OCI-LY1 (cell line): ENCODE data around the gene LARGE2.

Experiments
- H2AFZ ChIP-seq: fragments of 200-600 bp; sonication (generic), shearing (Covaris generic); 2 replicates; pipeline ENCODE4 v1.6.0; 2014; ENCODE audit warnings: antibody characterized with exemption, mild to moderate bottlenecking, low read length
- H3F3A ChIP-seq: fragments of 200-600 bp; sonication (generic), shearing (Covaris generic); 2 replicates; pipeline ENCODE4 v1.6.0; 2014; ENCODE audit warnings: mild to moderate bottlenecking, antibody characterized with exemption, low read length, moderate library complexity; ENCODE audit not compliant: insufficient read depth
- H3K27ac ChIP-seq: fragments of 200-600 bp; sonication (generic); 2 replicates; pipeline ENCODE4 v1.5.1; 2014; ENCODE audit warnings: low read length, mixed run types, mild to moderate bottlenecking, low read depth; ENCODE audit not compliant: poor library complexity, severe bottlenecking
- H3K27me3 ChIP-seq: fragments of 200-600 bp; sonication (generic); 2 replicates; pipeline ENCODE4 v1.6.0; 2014; ENCODE audit warnings: antibody characterized with exemption, mild to moderate bottlenecking, low read length, moderate library complexity; ENCODE audit not compliant: insufficient read depth
- H3K36me3 ChIP-seq: fragments of 200-600 bp; sonication (generic); 2 replicates; pipeline ENCODE4 v1.6.1; 2014; ENCODE audit warnings: mild to moderate bottlenecking, antibody characterized with exemption, low read length, moderate library complexity, mixed read lengths; ENCODE audit not compliant: insufficient read depth
- H3K4me1 ChIP-seq: fragments of 200-600 bp; sonication (generic); 2 replicates; pipeline ENCODE4 v1.5.1; 2014; ENCODE audit warnings: mild to moderate bottlenecking, low read length, moderate library complexity; ENCODE audit not compliant: insufficient read depth, severe bottlenecking
- H3K4me2 ChIP-seq: fragments of 200-600 bp; sonication (generic), shearing (Covaris generic); 2 replicates; pipeline ENCODE4 v1.6.1; 2014; ENCODE audit warnings: low read length
- H3K4me3 ChIP-seq: fragments of 200-600 bp; sonication (generic); 2 replicates; pipeline ENCODE4 v1.5.1; 2014; ENCODE audit warnings: low read length, low read depth, mild to moderate bottlenecking, mixed read lengths; ENCODE audit not compliant: poor library complexity, severe bottlenecking
- H3K79me2 ChIP-seq: fragments of 200-600 bp; shearing (Covaris generic); 2 replicates; pipeline ENCODE4 v1.6.1; 2016; ENCODE audit warnings: mixed run types, low read length, mixed read lengths; ENCODE audit not compliant: insufficient read depth
- H3K9ac ChIP-seq: fragments of 200-600 bp; sonication (generic), shearing (Covaris generic); 2 replicates; pipeline ENCODE4 v1.6.1; 2014; ENCODE audit warnings: mild to moderate bottlenecking, low read length, mixed read lengths
- H3K9me2 ChIP-seq: fragments of 200-600 bp; sonication (generic), shearing (Covaris generic); 2 replicates; pipeline ENCODE4 v1.6.1; 2014; ENCODE audit warnings: low read depth, mild to moderate bottlenecking, low read length, mixed read lengths
- H3K9me3 ChIP-seq: fragments of 200-600 bp; shearing (Covaris generic); 2 replicates; pipeline ENCODE4 v1.6.1; 2014; ENCODE audit warnings: low read length, mixed read lengths
- H4K20me1 ChIP-seq: fragments of 200-600 bp; sonication (generic), shearing (Covaris generic); 2 replicates; pipeline ENCODE4 v1.6.0; 2016; ENCODE audit warnings: mild to moderate bottlenecking, low read length; ENCODE audit not compliant: insufficient read depth
- CTCF ChIP-seq: fragments of 200-600 bp; sonication (generic), shearing (Covaris generic); IDR thresholded peaks from 2 replicates; pipeline ENCODE4 v1.5.1; 2017; ENCODE audit warnings: mild to moderate bottlenecking, antibody characterized with exemption, low read length, moderate library complexity, mixed read lengths
- EZH2 ChIP-seq: fragments of 200-600 bp; sonication (generic), shearing (Covaris generic); IDR thresholded peaks from 2 replicates; pipeline ENCODE4 v1.8.0; 2017; ENCODE audit warnings: borderline replicate concordance, mixed run types, mild to moderate bottlenecking, antibody characterized with exemption, low read length, moderate library complexity, mixed read lengths

Gene LARGE2

GRCh38 chr11:45930951-45931570 lies 8.6 kb downstream of the LARGE2 start:
- Histone ChIP-seq H3F3A (no peaks in the 10 kb centered on the region), H3K4me2 (peak overlapping the region; percentile 69), H2AFZ (no peak overlapping the region), H3K36me3 (peaks cover 32% of the 10 kb centered on the region), H3K27me3 (no peaks in the 10 kb centered on the region; the same call in 1 of the 2 replicates), H4K20me1 (no peaks in the 10 kb centered on the region), H3K9me3 (no peaks in the 10 kb centered on the region), H3K27ac (peak overlapping the region; percentile 86), H3K9me2 (no peaks in the 10 kb centered on the region), H3K9ac (peak overlapping the region; percentile 46; the same call in 1 of the 2 replicates), H3K4me1 (peaks cover 61% of the 10 kb centered on the region), H3K79me2 (no peaks in the 10 kb centered on the region), H3K4me3 (peak overlapping the region; percentile 51)
- TF ChIP-seq CTCF (no peak), EZH2 (no peak)

- Histone ChIP-seq H3F3A (no peaks in the 10 kb centered on the region), H3K9me3 (no peaks in the 10 kb centered on the region), H3K4me1 (peaks cover 61% of the 10 kb centered on the region), H3K4me3 (peak overlapping the region; percentile 51), H3K27ac (peak overlapping the region; percentile 86), H3K79me2 (no peaks in the 10 kb centered on the region), H3K9ac (peak overlapping the region; percentile 46; the same call in 1 of the 2 replicates), H3K36me3 (peaks cover 32% of the 10 kb centered on the region), H3K27me3 (no peaks in the 10 kb centered on the region), H3K9me2 (no peaks in the 10 kb centered on the region), H3K4me2 (peak overlapping the region; percentile 69), H4K20me1 (no peaks in the 10 kb centered on the region), H2AFZ (no peak overlapping the region)
- TF ChIP-seq CTCF (no peak), EZH2 (no peak)
Observed at GRCh38 chr11:45931739-45932138, 9.3 kb downstream of the LARGE2 start.

- H3K36me3 ChIP-seq, result peaks cover 32% of the 10 kb centered on the region
- H3K4me2 ChIP-seq, result peak overlapping the region; percentile 69
- H3K9me3 ChIP-seq, result no peaks in the 10 kb centered on the region
- H3K27ac ChIP-seq, result peak overlapping the region; percentile 86
- H2AFZ ChIP-seq, result no peak overlapping the region
- no peaks in the 10 kb centered on the region for H3F3A ChIP-seq
- TF ChIP-seq EZH2 (no peak), CTCF (no peak)
- no peaks in the 10 kb centered on the region for H3K27me3 ChIP-seq
- H4K20me1 ChIP-seq, result no peaks in the 10 kb centered on the region
- H3K9ac ChIP-seq, result peak overlapping the region; percentile 46; the same call in 1 of the 2 replicates
- peaks cover 61% of the 10 kb centered on the region for H3K4me1 ChIP-seq
- H3K79me2 ChIP-seq, result no peaks in the 10 kb centered on the region
- no peaks in the 10 kb centered on the region for H3K9me2 ChIP-seq
- peak overlapping the region; percentile 51 for H3K4me3 ChIP-seq
Observed at GRCh38 chr11:45932217-45932616, 9.8 kb downstream of the LARGE2 start.
